CD4-positive, alpha-beta T cell treated with Interleukin-15 for 1 hour (primary cell): ENCODE results near the gene RPL7A.

Experiments
- DNase-seq: peaks from one replicate; pipeline ENCODE4 v3.0.0-alpha.2; 2020

The RPL7A gene

DNA sequence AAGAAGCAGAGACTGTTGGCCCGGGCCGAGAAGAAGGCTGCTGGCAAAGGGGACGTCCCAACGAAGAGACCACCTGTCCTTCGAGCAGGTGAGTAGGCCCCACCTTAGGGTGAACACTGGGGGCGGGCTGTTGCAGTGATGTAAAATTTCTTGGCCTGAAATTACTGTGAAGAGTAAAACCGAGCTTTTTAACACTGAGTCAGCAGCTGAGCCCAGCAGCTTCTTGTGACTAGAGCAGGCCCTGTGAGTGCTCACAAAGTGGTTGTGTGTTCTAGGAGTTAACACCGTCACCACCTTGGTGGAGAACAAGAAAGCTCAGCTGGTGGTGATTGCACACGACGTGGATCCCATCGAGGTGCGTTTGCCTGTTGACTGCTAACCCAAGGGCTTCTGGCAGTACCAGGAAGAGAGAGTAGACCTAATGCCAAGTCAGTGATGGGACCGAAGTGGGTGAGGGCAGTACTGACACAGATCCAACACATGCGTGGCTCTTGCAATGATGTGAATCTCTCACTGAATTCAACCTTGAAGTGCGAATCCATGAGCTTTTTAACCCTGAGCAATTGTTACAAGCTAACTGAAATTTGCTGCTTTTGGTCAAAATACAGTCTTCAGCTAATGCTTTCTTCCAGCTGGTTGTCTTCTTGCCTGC lies 2.1 kb downstream of the RPL7A start:
- no peak for DNase-seq

DNA sequence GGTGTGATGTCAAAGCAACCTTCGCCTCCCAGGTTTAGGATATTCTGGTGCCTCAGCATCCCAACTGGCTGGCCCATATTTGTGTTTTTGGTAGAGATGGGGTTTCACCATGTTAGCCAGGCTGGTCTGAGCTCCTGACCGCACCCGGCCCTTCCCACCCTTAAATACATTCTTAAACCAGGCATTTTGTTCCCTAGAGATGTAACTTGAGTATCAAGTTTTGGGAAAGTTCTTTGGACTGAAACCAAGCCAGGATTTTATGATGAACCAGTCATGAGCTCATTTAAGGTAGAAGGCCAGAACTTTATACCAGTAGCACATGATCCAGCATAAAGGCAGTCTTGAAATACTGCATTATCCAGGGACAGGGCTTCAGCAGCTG lies 3.5 kb downstream of the RPL7A start:
- DNase-seq, result no peak

DNA sequence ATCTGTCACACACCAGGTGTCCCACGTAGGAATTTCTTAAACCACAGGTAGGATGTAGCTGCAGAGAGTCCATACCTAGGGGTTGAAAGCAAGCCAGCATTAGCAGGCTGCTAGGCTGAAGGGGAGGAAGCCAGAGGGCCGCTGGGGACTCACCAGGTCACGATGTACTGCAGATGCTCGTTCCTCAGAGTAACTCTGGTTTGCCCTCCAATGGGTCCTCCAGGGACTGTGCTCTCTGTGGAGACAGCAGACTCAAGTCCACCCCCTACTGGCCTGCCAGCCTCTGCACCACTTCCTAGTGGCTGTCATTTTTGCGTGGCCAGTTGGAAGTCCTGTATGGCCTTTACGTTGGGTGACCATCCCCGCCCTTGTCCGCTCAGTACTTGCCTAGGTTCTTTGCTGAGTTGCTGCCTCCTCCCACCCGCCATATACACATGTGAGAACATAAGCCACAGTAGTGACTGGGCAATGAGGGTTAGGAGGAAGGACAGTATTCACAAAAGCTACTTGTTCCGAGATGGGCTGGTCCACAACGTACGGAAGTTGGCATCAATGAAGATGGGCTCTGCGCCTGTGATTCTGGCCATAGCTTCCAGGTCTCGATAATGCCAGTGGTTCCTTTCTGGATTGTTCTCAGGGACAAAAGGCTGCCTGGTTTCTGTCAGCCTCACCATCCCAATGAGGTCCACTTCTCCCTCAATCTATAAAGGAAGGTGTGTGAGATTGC lies 4.1 kb downstream of the RPL7A start:
- peak; percentile 41 for DNase-seq

DNA sequence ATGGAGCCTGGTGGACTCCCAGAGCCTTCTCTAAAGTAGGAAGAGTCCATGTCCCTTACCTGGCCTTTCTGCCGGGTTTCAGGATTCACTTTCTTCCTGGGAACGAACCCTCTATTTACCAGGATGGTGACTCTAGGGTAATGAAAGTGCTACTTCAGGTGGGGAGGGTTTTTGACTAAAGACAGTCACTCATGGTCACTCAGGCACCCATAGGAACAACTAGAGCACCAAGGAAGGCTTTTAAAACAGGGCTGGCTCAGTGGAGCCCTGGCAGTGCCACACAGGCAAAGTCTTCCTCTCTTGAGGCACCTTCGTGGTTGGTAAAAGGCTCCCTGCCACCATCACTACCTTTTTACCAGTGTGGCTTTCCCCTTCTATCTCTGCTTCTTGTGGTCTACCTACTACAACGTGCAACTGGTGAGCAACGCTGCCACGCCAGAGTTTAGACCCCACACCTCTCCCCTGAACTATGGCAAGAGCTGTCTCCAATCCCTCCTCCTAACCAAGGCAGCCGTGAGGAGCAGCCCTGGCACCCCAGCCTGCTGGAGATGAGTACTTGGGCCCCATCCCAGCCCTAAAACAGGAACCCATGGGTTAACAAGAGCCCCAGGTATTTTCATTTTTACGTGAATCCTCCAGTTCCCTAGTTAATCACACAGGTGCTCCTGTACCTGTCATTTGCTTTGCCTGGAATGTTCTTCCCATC lies 4.8 kb downstream of the RPL7A start:
- no peak for DNase-seq

DNA sequence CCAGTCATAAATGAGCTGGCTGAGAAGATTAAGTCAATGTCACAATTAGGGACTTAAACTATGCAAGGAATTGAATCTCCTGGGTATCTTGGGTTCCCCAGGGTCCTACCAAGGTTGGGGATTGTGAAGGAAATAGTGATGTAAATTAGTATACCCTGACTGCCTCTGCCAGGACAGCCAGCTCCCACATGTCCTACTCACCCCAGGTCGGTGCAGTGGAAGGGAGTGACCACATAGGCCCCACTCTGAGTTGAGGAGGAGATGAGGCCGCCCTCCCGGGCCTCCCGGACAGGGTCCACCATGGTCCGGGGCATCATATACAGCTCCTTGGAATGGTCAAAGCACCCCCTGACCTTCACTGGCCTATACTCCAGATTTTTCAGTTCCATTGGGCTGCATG lies 5.5 kb downstream of the RPL7A start:
- DNase-seq, result no peak

DNA sequence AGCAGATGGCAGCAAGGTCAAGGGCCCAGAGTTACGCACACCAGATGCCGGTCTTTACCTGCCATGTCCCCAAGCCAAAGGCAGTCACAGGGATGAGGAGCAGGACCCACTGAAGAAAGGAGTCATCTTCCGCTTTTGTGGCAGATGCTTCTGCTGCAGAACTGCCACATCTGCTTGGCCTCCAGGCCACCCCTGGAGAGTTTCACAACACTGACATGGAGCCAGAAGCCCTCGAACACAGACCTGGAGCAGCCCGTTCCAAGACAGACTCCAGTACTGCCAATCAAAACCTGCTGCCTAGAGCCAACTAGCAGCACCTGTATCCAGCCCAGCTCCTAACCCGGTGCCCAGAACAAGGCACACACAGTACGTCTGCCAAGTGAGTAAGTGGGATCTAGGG lies 6.7 kb downstream of the RPL7A start:
- no peak for DNase-seq

DNA sequence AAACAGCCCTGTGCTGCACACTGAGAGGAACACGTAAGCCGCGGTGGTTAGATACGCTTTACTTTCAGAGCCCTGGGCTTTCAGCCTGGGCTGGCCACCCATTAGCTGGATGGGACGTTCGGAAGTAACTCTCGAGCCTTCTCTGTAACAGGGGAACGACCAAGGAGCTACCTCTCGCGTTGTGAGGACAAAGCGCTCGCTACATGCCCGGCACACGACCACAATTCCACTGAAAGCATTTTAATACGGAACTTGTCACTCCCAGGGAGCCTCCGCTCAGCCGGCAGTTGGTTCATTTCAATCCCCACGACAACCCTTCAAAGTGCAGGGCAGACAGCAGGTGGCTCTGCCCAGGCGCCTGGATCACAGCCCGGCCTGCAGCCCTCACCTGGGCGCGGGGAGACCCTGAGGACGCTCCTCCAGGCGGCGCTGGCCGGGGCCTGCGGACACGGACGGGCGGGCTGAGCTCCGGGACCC lies 7.9 kb downstream of the RPL7A start:
- no peak for DNase-seq

DNA sequence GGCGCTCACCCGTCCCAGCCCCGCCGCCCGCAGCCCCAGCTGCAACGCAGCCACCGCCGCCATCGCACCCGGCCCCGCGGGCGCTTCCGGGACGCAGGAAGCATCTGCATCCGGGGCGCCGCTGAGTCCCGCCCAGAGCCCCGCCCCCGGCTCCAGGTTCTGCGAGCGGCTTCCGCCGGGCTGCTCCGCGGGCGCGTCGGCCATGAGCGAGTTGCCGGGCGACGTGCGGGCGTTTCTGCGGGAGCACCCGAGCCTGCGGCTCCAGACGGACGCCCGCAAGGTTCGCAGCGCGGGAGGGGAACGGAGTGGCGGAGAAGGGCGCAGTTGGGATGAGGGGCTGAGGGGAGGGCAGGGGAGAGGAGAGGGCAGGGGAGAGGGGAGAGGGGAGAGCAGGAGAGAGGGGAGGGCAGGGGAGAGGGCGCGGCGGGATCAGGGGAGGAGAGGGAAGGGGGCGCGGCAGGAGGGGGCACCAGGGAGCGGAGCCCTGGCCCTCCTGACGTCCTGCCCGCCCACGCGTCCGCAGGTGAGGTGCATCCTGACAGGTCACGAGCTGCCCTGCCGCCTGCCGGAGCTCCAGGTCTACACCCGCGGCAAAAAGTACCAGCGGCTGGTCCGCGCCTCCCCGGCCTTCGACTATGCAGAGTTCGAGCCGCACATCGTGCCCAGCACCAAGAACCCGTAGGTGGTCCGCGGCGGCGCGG lies 8.5 kb downstream of the RPL7A start, which contains the start of the genes SURF1 and SURF2:
SURF1 (minus strand) TSS at position 97 of the 701 bp plus-strand sequence; CDS start at position 63, 34 bp downstream.
SURF2 (plus strand) TSS at position 160 of the 701 bp plus-strand sequence; CDS start at position 203, 43 bp downstream.
- peak; percentile 88 for DNase-seq

DNA sequence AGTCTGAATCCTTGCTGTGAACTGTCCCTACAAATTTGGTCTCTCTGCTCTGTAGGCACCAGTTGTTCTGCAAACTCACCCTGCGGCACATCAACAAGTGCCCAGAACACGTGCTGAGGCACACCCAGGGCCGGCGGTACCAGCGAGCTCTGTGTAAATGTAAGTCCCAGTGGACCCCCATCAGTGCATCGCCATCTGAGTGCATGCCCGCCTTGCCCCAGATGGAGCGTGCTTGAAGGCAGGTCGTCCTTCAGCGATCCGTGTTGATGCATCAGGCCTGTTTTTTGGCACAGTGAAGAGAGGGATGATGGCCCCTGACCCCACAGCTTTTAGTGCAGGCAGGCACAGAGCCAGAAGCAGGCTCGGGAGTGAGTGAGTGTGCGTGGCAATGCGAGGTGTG lies 9.6 kb downstream of the RPL7A start:
- no peak for DNase-seq

DNA sequence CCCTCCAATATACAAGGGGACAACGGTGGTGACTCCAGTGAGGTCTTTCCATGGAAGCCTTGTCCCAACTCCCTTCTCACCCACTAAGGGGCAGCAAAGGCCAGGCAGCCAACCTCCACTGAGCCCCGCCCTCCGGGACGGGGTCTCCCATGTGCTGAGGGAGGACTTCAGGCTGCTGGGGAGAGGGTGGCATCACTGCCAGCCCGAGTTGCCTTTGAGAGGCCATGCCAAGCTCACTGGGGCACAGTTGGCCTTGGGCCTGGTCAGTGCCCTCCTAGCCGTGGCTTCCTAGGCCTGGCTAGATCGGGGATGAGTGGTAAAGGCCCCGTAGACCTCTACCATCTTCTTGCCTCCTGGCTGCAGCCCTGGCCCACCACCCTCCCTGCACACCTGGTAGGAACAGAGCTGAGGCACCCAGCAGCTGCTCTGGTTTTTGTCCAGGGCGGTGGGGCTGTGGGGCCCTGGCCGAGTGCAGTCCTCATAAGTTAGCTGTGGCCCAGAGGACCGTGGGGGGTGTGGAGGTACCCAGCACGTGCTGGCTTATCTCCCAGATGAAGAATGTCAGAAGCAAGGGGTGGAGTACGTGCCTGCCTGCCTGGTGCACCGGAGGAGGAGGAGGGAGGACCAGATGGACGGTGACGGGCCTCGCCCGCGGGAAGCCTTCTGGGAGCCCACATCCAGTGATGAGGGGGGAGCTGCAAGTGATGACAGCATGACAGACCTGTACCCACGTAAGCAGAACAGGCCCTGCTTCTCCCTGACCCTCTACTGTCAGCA lies 11.6 kb downstream of the RPL7A start:
- no peak for DNase-seq

DNA sequence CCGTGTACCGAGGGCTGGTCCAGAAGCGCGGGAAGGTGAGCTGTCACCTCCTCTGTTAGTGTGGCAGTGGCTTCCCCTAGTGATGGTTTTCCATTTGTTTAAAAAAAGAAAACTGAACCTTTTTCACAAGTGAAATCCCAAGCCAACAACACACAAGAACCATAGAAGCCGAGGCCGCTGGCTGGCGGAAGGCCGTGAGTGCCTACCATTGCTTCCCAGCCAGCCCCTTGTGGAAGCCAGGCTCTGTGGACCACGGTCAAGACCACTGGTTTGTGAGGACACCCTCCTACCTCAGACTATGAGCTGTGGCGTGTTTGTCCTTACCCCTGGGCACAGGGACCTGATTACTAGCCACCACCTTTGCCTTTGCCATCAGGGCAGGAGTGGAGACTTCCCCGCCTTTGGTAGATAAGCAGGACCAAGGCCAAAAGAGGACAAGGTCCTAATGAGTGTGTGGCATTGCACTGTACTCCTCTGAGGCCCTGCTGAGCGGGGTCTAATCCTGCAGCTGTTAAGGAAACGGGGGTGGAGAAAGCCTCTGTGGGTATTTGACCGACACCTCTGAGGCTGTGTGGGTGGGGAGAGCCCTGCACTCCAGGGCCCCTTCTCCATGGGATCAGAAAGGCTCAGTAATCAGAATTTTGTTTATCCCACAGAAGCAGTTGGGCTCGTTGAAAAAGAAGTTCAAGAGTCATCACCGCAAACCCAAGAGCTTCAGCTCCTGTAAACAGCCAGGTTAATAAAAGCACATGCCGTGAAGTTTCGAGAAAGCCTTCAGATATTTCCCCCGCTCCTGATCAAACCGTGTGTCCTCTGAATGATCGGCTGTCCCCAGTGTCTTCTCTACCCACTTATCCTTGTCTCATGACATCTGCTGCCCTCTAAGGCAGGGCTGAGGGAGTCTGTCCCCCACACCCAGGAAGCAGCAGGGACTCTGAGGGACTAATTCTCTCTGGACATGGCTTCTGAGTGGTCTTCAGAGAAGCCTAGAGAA lies 12.7 kb downstream of the RPL7A start:
- DNase-seq, result no peak

DNA sequence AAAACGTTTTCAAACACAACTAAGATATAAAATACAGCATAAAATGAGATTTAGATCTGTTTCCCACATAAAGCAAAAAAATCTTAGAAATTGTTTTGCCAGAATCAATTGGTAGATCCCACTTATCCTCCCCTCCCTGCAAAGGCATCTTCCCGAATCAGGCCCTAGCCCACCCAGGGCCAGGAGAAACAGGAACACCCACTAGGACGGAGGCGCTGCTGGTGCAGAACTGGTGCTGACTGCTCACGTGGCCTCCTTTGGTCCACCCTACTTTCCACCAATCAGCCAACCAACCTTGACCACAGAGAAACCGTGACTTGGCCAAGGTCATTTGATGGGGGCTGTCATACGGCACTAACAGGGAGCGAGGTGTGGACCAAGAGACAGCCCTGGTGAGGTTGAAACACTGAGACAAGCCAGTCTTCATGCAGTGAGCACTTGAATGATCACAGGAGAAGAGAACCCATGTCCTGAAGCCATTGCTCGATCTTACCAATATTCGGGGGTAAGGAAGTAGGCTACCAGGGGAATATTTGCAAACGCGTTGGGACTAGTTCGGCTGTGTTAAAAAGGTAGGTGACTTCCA lies 13.6 kb downstream of the RPL7A start:
- DNase-seq, result no peak

DNA sequence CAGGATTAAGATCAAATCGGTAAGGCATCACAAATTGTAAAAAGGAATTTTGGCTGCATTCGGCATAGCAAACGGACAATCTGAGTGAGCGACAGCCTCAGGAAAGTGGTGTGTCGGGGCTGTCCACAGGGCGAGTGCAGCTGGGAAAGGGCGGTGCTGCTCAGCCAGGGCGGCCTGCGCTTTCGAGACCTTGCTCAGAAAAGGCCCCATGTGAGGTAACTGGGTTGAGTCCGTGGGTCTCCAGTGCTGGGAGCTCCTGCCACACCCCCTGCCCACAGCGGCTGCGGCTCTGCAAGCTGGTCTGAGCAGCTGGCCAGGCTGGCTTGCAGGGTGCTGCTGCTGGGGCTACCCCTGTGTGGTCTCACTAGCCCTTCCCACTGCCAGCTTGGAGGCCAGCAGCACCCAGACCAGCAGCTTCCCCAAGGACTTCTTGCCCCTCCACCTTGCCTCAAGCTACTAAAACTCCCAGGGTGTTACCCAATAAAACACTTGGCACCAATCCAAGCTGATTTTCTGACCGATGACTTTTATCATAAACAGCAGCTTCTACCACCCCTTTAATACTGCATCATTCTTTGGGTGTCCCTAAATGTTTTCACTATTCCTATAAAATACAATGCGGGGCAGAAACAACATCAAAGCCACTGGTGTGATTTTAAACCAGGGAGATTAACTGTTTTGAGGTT lies 14.5 kb downstream of the RPL7A start:
- DNase-seq, result no peak

DNA sequence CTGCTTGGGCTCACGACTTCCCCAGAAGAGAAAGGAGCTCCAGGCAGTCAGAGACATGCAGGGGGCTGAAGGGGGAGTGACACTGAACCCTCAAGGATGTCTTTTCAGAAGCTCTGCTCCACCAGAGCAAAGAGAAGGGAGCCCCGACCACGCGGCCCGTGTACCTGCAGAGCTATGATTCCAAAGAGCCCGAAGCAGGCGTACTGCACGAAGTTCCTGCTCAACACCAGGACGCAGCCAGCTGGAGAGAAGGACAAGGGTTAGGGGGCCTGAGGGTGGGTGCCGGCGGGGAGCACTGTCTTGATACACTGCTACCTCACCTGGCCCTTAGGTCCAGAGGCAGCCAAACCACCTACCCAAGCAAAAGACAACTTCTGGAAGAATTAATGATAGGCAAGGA lies 18.4 kb downstream of the RPL7A start:
- no peak for DNase-seq

DNA sequence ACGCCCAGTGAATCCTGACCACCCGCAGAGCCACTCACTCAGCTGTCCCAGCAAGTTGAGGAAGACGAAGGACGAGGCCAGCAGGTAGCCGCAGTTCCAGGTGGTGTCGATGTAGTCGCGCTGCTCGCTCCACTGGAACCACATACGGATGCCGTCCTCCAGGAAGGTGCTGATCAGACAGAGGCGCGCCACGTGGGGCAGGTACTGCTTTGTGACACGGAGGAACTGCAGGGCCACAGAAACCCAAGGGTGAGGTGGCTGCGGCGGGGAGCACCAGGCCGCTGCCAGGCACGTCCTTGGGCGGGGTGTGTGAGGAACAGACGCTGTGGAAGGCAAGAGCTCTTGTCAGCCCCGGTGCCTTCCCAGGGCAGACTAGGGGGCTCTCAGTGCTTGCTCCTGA lies 19.2 kb downstream of the RPL7A start:
- DNase-seq, result no peak

DNA sequence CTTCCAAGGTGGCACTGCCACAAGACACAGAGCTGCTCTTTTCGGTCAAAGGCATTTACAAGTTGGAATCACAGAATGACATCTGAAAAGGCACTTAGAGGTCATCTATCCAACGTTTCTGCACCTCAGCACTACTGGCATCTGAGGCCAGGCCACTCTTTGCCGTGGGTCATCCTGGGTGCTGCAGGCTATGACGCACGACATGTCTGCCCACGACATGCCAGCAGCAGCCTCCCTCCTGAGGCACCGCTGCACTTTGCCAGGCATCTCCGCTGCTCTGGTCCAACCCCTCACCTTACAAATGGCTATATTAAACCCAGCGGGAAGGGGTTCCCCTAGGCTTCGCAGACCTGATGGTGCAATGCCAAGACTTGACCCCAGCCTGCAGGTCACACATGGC lies 19.8 kb downstream of the RPL7A start:
- DNase-seq, result no peak

DNA sequence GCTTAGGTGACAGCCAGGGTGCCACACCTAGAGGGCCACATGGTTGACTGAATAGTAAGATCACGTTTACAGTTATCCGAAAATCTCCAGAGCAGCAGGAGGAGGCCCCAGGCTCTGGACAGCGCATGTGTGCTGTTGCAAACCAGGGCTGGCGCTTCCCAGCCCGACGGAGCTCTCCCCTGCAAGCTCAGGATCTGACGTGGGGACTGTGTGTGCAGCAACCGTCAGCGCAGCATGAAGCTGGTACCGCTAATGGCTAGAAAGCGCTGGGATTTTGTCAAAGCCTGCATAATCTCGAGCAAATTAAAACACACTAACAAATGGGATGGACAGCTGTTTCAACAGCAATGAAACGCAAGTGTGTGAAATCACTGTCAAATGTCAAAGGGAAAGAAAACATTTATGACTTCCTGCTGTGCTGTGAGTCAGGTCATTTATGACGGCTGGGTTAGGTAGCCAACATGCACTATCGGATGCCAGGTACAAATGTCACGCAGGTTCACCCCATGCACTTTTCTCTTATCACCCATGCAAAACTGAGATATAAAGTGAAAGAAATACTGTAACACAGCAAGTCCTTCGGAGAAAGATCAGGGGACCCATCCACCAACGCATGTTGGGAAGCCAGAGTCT lies 20.3 kb downstream of the RPL7A start:
- DNase-seq, result no peak

DNA sequence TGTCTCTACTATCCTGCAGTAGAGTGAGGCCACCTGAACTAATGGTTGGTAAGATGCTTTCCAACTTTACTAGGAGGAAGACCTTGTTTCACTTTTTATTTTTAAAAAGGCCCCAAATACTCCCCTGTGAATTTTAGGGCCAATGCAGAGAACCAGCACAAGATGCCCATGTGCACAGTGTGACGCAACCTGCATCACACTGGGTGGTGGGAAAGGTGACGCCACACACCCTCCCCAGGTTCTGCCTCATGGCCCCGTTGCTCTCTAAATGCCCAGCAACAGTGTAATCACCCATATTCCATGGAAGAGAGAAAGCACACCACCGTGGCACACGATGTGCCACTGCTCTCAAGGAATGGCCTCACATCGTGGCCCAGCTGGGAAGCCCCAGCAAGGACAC lies 21.4 kb downstream of the RPL7A start:
- no peak for DNase-seq

DNA sequence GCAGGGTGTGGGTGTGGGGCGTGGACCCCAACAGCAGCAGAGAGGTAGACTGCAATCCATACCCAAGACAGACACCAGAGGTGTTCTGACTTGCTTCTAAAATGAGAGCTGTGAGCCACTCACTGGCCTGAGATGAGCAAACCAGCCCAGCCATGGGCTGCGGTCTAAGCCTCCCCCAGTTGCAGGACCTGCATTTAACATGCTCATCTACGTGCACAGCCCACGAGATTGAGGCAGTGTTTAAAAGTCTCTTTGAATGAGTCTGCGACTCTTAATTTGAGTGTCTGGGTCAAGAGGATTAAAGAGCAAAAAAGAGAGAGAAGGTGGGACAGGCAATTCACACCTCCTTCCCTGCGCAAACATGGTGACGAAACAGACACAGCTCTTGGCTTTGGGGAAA lies 21.9 kb downstream of the RPL7A start:
- no peak for DNase-seq

DNA sequence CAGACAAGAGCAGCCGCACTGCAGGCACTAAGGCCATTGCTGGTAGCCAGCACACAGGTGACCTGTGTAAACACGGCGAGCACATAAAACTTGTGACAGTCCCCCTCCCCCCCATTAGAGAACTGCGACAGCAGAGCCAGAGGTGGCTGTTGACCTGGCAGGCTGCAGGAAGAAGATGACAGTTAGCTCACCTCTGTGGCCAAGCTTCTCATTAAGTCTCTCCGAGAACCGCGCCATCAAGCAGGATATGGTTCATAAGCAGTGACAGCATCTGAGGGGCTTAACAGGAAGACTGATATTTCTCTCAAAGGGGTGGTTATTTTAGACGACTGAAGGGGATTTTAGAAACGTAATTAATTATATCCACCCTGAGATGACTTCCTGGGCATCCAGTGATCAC lies 22.7 kb downstream of the RPL7A start:
- peak; percentile 56 for DNase-seq
